Measurements from ENCODE around the gene CSF3. TPM values are rescaled to one million over a fixed set of nuclear protein-coding genes. Genes with fewer than 3 reads are reported as not detected.

CSF3 gene
- total RNA-seq, 1 donor from 2014 or later: not detected

GRCh38 chr17:40015998-40016985 is 1.1 kb downstream of the CSF3 start:
- Mint-ChIP-seq H3K27me3 (peaks cover 2% of the 10 kb centered on the region), H3K36me3 (ENCODE audit: low read depth) (peaks cover 28% of the 10 kb centered on the region), H3K9me3 (no peaks in the 10 kb centered on the region), H3K4me3 (no peak overlapping the region), H3K27ac (no peak overlapping the region), H3K4me1 (peaks cover 5% of the 10 kb centered on the region)
- POLR2A ChIA-PET: interaction anchor here (0.6 kb wide), 1 partner anchor 628 kb away, joined by 5 read pairs; no protein-coding TSS in a partner anchor
- CTCF ChIA-PET: interaction anchor here (0.6 to 2.7 kb wide), 9 partner anchors 10 to 395 kb away, joined by 3 to 13 read pairs (median 5); no protein-coding TSS in a partner anchor
- DNase-seq (no peak), ATAC-seq (ENCODE audit: low read depth) (no peak)
- no peak for TF ChIP-seq CTCF (IDR thresholded peaks at IDR 0.05)
- intact Hi-C loops (cut with micrococcal nuclease): no loop called here

GRCh38 chr17:40017422-40018080 is 2.3 kb downstream of the CSF3 start:
- no peak overlapping the region for H3K4me3 Mint-ChIP-seq
- peaks cover 5% of the 10 kb centered on the region for H3K4me1 Mint-ChIP-seq
- ChIA-PET POLR2A (interaction anchor here (0.6 kb wide), 1 partner anchor 550 kb away, joined by 3 read pairs; no protein-coding TSS in a partner anchor), CTCF (no interaction called here)
- DNase-seq (no peak), ATAC-seq (ENCODE audit: low read depth) (no peak)
- H3K27me3 Mint-ChIP-seq: peaks cover 2% of the 10 kb centered on the region
- TF ChIP-seq CTCF (IDR thresholded peaks at IDR 0.05): no peak
- no peaks in the 10 kb centered on the region for H3K9me3 Mint-ChIP-seq
- peaks cover 41% of the 10 kb centered on the region for H3K36me3 Mint-ChIP-seq (ENCODE audit: low read depth)
- intact Hi-C loops (cut with micrococcal nuclease): no loop called here
- H3K27ac Mint-ChIP-seq: no peak overlapping the region

GRCh38 chr17:40018211-40019121 is 3.2 kb downstream of the CSF3 start:
- Mint-ChIP-seq H3K4me3 (no peak overlapping the region), H3K36me3 (ENCODE audit: low read depth) (peaks cover 47% of the 10 kb centered on the region), H3K9me3 (no peaks in the 10 kb centered on the region), H3K27me3 (peaks cover 2% of the 10 kb centered on the region), H3K27ac (no peak overlapping the region), H3K4me1 (peaks cover 5% of the 10 kb centered on the region)
- intact Hi-C loops (cut with micrococcal nuclease): no loop called here
- DNase-seq (no peak), ATAC-seq (ENCODE audit: low read depth) (no peak)
- ChIA-PET CTCF (interaction anchor here (1.1 kb wide), 1 partner anchor 9 kb away, joined by 3 read pairs; no protein-coding TSS in a partner anchor), POLR2A (interaction anchor here (0.6 to 1.1 kb wide), 3 partner anchors 90 to 551 kb away, joined by 3 read pairs; partner anchors contain the start of gene CASC3)
- no peak for TF ChIP-seq CTCF (IDR thresholded peaks at IDR 0.05)

- no peaks in the 10 kb centered on the region for H3K4me1 Mint-ChIP-seq
- no peak for ATAC-seq (ENCODE audit: low read depth)
Observed at GRCh38 chr17:40019140-40019991, 4.1 kb downstream of the CSF3 start.

More at GRCh38 chr17:40019140-40019991, 4.1 kb downstream of the CSF3 start:
- no peaks in the 10 kb centered on the region for H3K9me3 Mint-ChIP-seq
- ChIA-PET CTCF (interaction anchor here (1.1 kb wide), 1 partner anchor 9 kb away, joined by 3 read pairs; no protein-coding TSS in a partner anchor), POLR2A (interaction anchor here (0.6 to 1.1 kb wide), 3 partner anchors 89 to 393 kb away, joined by 3 read pairs; partner anchors contain the start of genes CASC3 and PPP1R1B)
- intact Hi-C loops (cut with micrococcal nuclease): no loop called here
- no peaks in the 10 kb centered on the region for H3K27me3 Mint-ChIP-seq
- H3K27ac Mint-ChIP-seq: no peak overlapping the region
- no peak overlapping the region for H3K4me3 Mint-ChIP-seq
- no peak for DNase-seq
- H3K36me3 Mint-ChIP-seq (ENCODE audit: low read depth): peaks cover 54% of the 10 kb centered on the region
- TF ChIP-seq CTCF (IDR thresholded peaks at IDR 0.05): no peak

Measured in activated B cell treated with CpG ODN at 0.5 μM for 24 hours (primary cell).